Fibroblast of lung (primary cell): ENCODE measurements around the gene TCERG1L. TPM values are rescaled to one million over a fixed set of nuclear protein-coding genes. Genes with fewer than 3 reads are reported as not detected.

Experiments
- DNase-seq, 2 donors: peaks; one replicate each; pipeline versions ENCODE4 v3.0.0 to v3.0.0-alpha.2; 2010; ENCODE audit warnings: low read depth in 2 of 2
- H2AFZ ChIP-seq: 2 replicates; pipeline ENCODE4 v1.5.1; 2012; ENCODE audit warnings: low read length, control low read depth, inconsistent platforms
- H3K27ac ChIP-seq: 2 replicates; pipeline ENCODE4 v1.5.1; 2011; ENCODE audit warnings: low read length, control low read depth; ENCODE audit not compliant: insufficient read depth
- H3K27me3 ChIP-seq: 2 replicates; pipeline ENCODE4 v1.5.1; 2011; ENCODE audit warnings: mild to moderate bottlenecking, low read length; ENCODE audit not compliant: control insufficient read depth, insufficient read depth
- H3K36me3 ChIP-seq: 2 replicates; pipeline ENCODE4 v1.5.1; 2011; ENCODE audit warnings: low read length; ENCODE audit not compliant: control insufficient read depth, insufficient read depth
- H3K4me1 ChIP-seq: 2 replicates; pipeline ENCODE4 v1.5.1; 2011; ENCODE audit warnings: low read length; ENCODE audit not compliant: control insufficient read depth, insufficient read depth; ENCODE audit errors: extremely low read depth
- H3K4me2 ChIP-seq: 2 replicates; pipeline ENCODE4 v1.5.1; 2011; ENCODE audit warnings: low read length, control low read depth; ENCODE audit not compliant: insufficient read depth; ENCODE audit errors: extremely low read depth
- H3K4me3 ChIP-seq, 4 experiments: fragments of 200-600 bp in 1 of 4; sonication (generic) in 1 of 4; replicated peaks in 1 of 4; 2 replicates each; pipeline ENCODE4 v1.5.1; 2011 to 2016; ENCODE audit warnings: low read length in 4 of 4, low read depth in 3 of 4, mild to moderate bottlenecking in 3 of 4, control low read depth in 2 of 4, inconsistent platforms in 1 of 4, mixed read lengths in 1 of 4; ENCODE audit not compliant: insufficient read depth in 1 of 4; ENCODE audit errors: control extremely low read depth in 1 of 4
- H3K79me2 ChIP-seq: 2 replicates; pipeline ENCODE4 v1.5.1; 2012; ENCODE audit warnings: mild to moderate bottlenecking, low read length, inconsistent platforms; ENCODE audit not compliant: control insufficient read depth, insufficient read depth
- H3K9ac ChIP-seq: 2 replicates; pipeline ENCODE4 v1.5.1; 2011; ENCODE audit warnings: mild to moderate bottlenecking, low read length, control low read depth; ENCODE audit not compliant: insufficient read depth
- H3K9me3 ChIP-seq: 2 replicates; pipeline ENCODE4 v1.5.1; 2012; ENCODE audit warnings: low read depth, low read length; ENCODE audit not compliant: control insufficient read depth, insufficient read depth
- H4K20me1 ChIP-seq: 2 replicates; pipeline ENCODE4 v1.5.1; 2011; ENCODE audit warnings: low read length; ENCODE audit not compliant: control insufficient read depth, insufficient read depth; ENCODE audit errors: extremely low read depth
- EZH2 ChIP-seq: IDR thresholded peaks from 2 replicates; pipeline ENCODE4 v1.5.1; 2012; ENCODE audit warnings: low read length, control low read depth, mild to moderate bottlenecking; ENCODE audit errors: missing control alignments
- polyA plus RNA-seq, 2 donors: library from polyadenylated mRNA; depleted of rRNA in 1 of 2; stranded (reverse) in 1 of 2; unstranded in 1 of 2; fragments of >200 nt; gene quantifications; 2 replicates each; pipeline ENCODE4 v1.2.1, GENCODE V29; 2011 to 2012; ENCODE audit warnings: missing spikeins in 1 of 2
- total RNA-seq: library from RNA; depleted of rRNA; stranded (reverse); fragments of >200 nt; gene quantifications from 2 replicates; pipeline ENCODE4 v1.2.1, GENCODE V29; 2014
- TF ChIP-seq, protein P1 (sequence below), 2 donors: IDR thresholded peaks in 1 of 2; conservative IDR thresholded peaks in 1 of 2; 1 replicate in 1 of 2; 2 replicates in 1 of 2; pipeline ENCODE4 v1.5.1; 2011 to 2012; ENCODE audit warnings: low read length in 2 of 2, control low read depth in 1 of 2, inconsistent platforms in 1 of 2, low read depth in 1 of 2, mild to moderate bottlenecking in 1 of 2

TCERG1L gene
- total and polyA plus RNA-seq, 2 donors (not counting 1 experiment from before 2014, with no cell fraction given): 0.02 TPM; not detected in 1

DNA sequence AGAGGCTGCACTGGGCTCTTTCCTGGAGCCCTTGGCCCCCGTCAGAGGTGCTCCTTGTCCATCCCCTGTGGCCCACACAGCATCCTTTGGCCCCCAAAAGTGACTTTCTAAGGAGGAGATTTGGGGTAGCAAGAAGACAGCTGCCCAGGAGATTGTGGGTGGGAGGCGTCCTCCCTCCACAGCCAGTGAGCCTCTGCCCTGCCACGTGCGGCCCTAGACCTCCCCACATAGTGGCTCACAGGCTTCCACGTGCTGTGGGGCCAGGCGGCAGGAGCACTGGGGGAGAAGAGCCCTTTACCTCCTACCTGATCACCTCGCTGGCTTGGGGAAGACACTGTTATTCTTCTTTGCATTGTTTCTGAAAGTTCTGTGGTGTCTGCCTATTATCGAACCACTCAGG is 178.8 kb downstream of the TCERG1L start:
- no peaks in the 10 kb centered on the region for H3K27me3 ChIP-seq
- no peaks in the 10 kb centered on the region for H3K79me2 ChIP-seq
- H3K4me1 ChIP-seq: no peaks in the 10 kb centered on the region
- H3K9ac ChIP-seq: no peak overlapping the region
- no peaks in the 10 kb centered on the region for H4K20me1 ChIP-seq
- DNase-seq: no peak
- TF ChIP-seq, protein P1, sequence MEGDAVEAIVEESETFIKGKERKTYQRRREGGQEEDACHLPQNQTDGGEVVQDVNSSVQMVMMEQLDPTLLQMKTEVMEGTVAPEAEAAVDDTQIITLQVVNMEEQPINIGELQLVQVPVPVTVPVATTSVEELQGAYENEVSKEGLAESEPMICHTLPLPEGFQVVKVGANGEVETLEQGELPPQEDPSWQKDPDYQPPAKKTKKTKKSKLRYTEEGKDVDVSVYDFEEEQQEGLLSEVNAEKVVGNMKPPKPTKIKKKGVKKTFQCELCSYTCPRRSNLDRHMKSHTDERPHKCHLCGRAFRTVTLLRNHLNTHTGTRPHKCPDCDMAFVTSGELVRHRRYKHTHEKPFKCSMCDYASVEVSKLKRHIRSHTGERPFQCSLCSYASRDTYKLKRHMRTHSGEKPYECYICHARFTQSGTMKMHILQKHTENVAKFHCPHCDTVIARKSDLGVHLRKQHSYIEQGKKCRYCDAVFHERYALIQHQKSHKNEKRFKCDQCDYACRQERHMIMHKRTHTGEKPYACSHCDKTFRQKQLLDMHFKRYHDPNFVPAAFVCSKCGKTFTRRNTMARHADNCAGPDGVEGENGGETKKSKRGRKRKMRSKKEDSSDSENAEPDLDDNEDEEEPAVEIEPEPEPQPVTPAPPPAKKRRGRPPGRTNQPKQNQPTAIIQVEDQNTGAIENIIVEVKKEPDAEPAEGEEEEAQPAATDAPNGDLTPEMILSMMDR (conservative IDR thresholded peaks at IDR 0.05 in 1 of 2, IDR thresholded peaks at IDR 0.05 in 1 of 2; ENCODE audit: low read depth in 1 of 2, low read length in 2 of 2): no peak
- TF ChIP-seq EZH2: no peak
- no peak overlapping the region for H3K4me2 ChIP-seq
- H3K36me3 ChIP-seq: no peaks in the 10 kb centered on the region
- no peak overlapping the region for H2AFZ ChIP-seq
- no peak overlapping the region for H3K27ac ChIP-seq
- no peaks in the 10 kb centered on the region for H3K9me3 ChIP-seq
- no peak overlapping the region for H3K4me3 ChIP-seq

DNA sequence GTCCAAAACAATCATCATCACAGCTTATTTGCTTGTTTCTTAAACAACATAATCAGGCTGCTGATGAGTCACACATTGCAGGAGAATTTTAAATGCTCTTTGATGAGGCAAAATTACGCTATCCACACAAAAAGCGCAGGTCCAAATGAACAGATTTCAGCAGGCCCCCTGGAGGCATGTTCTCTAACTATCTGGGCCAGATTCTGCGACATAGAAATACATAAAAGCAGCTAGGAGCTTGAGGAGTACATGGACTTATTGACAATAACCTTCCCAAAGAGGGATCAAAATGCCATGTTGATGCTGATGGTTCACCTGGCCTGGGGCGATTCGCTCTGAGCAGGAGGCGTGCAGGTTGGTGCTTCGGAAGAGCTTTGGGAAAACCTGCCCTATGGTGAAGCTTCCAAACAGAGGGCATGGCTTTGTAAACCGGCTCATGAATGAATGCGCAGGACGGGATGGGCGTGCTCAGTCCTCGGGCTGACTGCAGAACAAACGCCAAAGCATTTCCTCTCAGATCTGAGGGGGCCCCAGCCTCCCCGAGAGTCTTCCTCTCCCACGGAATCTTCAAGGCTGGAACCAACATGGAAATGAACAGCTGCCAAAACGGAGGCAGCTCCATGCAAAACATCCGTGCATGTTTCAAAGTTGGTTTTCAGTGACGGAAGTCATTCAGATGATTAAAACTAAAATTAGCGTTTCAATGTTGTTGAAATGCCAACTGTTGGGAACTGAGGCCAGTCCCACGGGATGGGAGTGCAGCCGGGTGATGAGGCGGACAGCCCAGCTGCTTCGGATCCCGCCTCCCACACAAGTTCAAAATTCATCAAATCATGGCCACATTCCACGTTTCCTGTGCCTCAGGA is 179.6 kb downstream of the TCERG1L start:
- no peaks in the 10 kb centered on the region for H3K79me2 ChIP-seq
- H4K20me1 ChIP-seq: no peaks in the 10 kb centered on the region
- TF ChIP-seq, protein P1 (conservative IDR thresholded peaks at IDR 0.05 in 1 of 2, IDR thresholded peaks at IDR 0.05 in 1 of 2; ENCODE audit: low read depth in 1 of 2, low read length in 2 of 2): no peak
- TF ChIP-seq EZH2: no peak
- no peaks in the 10 kb centered on the region for H3K27me3 ChIP-seq
- H2AFZ ChIP-seq: no peak overlapping the region
- H3K4me3 ChIP-seq: no peak overlapping the region
- no peak overlapping the region for H3K4me2 ChIP-seq
- no peak for DNase-seq
- no peak overlapping the region for H3K27ac ChIP-seq
- no peaks in the 10 kb centered on the region for H3K4me1 ChIP-seq
- H3K36me3 ChIP-seq: no peaks in the 10 kb centered on the region
- H3K9me3 ChIP-seq: no peaks in the 10 kb centered on the region
- H3K9ac ChIP-seq: no peak overlapping the region

DNA sequence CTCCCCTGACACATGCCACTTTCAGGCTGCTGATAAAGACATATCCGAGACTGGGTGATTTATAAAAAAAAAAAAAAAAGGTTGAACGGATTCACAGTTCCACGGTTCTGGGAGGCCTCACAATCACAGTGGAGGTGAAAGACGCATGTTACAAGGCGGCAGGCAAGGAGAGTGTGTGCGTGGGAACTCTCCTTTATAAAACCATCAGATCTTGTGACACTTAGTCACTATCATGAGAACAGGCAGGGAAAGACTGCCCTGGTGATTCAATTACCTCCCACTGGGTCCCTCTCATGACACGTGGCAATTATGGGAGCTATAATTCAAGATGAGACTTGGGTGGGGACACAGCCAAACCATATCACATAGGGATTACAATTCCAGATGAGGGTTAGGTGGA is 181.5 kb downstream of the TCERG1L start:
- no peaks in the 10 kb centered on the region for H3K9me3 ChIP-seq
- no peak overlapping the region for H3K9ac ChIP-seq
- no peaks in the 10 kb centered on the region for H4K20me1 ChIP-seq
- H3K4me1 ChIP-seq: no peaks in the 10 kb centered on the region
- H3K27ac ChIP-seq: no peak overlapping the region
- H3K27me3 ChIP-seq: no peaks in the 10 kb centered on the region
- TF ChIP-seq, protein P1 (conservative IDR thresholded peaks at IDR 0.05 in 1 of 2, IDR thresholded peaks at IDR 0.05 in 1 of 2; ENCODE audit: low read depth in 1 of 2, low read length in 2 of 2): no peak
- no peak for TF ChIP-seq EZH2
- no peaks in the 10 kb centered on the region for H3K79me2 ChIP-seq
- no peak overlapping the region for H3K4me3 ChIP-seq
- H3K4me2 ChIP-seq: no peak overlapping the region
- no peaks in the 10 kb centered on the region for H3K36me3 ChIP-seq
- DNase-seq: no peak
- H2AFZ ChIP-seq: no peak overlapping the region
